GM19328 (cell line): ENCODE data around the gene PHETA1.
"Not testable (repeated sequence)": the region's sequence is repeated elsewhere in the genome, so short reads cannot be mapped to it uniquely, and the experiment has no call there.

Source experiments
- ATAC-seq: cut with Tn5 transposase; IDR thresholded peaks from one replicate; pipeline ENCODE4 v1.9.1; 2021; ENCODE audit warnings: mild to moderate bottlenecking, moderate library complexity; ENCODE audit not compliant: unreplicated experiment

PHETA1 gene

GRCh38 chr12:111405859-111406473 lies 37.1 kb upstream of the PHETA1 start, which contains the start of gene SH2B3:
Gene SH2B3 (plus strand): TSS chr12:111405923. CDS start chr12:111418146, 12,223 bp downstream.
- ATAC-seq: peak; percentile 1

- peak; percentile 62 for ATAC-seq
These were observed 36.4 kb upstream of the PHETA1 start for GRCh38 chr12:111405149-111405858.

- no peak for ATAC-seq
These were observed 35.7 kb upstream of the PHETA1 start for GRCh38 chr12:111404362-111405148.

DNA sequence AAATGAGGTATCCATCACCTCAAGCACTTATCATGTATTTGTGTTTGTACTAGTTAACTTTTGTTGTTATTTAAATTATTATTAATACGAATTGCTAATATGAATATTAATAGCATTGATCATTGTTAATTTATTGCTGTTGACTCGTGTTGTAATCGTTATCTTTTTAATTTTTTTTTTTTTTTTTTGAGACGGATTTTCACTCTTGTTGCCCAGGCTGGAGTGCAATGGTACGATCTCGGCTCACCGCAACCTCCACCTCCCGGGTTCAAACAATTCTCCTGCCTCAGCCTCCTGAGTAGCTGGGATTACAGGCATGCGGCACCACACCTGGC lies 33.6 kb upstream of the PHETA1 start:
- ATAC-seq: not testable (repeated sequence)

DNA sequence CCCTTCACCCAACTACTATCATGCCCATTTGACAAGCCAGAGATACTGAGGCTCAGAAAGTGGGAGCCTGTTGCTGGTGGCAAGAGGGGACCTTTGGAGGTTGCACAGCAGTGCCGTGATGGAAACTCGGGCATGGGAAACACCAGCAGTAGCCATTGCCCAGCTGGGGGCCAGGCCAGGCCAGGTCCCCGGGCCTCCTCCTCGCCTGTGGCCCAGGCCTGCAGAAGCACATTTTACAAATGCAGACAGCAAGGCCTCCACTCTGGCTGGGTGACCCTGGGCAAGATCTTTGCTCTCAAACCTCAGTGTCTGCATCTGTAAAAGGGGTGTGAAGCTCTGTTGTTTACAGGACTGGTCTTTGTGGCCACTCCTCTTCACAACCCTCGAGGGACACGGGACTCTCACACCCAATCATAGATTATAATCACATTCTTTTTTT lies 32.3 kb upstream of the PHETA1 start:
- ATAC-seq: no peak

DNA sequence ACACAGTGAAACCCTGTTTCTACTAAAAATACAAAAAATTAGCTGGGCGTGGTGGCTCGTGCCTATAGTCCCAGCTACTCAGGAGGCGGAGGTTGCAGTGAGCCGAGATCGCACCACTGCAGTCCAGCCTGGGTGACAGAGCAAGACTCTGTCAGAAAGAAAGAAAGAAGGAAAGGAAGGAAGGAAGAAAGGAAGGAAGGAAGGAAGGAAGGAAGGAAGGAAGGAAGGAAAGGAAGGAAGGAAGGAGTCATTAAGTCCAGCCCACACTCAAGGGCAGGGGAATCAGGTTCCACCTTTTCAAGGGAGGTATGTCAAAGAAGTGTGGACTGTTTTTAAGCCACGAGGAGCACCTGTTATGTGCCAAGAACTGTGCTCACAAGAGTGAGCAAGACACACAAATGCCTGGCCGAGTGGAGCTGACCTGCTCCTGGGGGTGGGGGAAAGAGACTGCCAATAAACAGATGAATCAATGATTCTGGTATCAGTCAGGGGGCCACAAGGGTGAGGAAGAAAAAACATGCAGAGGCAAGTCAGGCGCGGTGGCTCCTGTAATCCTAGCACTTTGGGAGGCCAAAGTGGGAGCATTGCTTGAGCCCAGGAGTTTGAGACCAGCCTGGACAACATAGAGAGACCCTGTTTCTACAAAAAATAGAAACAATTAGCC lies 31.0 kb upstream of the PHETA1 start:
- not testable (repeated sequence) for ATAC-seq

- ATAC-seq: no peak
These were observed 29.6 kb upstream of the PHETA1 start for GRCh38 chr12:111398530-111398929.

DNA sequence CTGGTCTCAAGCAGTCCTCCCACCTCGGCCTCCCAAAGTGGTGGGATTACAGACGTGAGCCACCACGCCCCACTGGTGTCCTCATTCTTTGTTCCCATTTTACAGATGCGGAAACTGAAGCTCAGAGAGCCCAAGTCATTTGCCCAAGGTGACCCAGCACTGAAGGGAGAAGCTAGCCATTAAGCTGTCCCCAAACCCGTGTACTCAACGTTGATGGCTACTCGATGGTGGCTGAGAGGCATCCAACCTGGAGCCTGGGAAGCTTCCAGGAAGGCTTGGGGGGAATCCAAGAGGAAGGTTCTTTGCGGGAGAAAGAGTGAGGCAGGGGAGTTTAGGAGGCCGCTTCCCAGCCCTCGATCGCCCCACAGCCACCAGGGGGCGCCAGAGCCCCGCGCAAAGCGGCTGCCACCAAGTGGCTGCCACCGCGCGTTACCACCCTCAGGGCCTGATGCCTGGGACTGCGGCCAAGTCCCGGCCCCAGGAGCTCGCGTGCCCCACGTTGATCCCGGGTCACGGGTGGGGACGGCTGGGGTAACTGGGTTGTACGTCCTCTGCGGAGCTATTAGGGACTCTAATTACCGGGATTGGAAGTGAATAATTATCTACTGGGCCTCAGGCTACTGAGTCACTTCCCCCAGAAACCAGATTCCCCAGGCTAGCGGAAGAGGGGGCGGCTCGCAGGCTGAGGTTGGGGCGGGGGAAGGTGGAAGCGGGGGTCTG lies 28.0 kb upstream of the PHETA1 start:
- ATAC-seq: peak; percentile 73

DNA sequence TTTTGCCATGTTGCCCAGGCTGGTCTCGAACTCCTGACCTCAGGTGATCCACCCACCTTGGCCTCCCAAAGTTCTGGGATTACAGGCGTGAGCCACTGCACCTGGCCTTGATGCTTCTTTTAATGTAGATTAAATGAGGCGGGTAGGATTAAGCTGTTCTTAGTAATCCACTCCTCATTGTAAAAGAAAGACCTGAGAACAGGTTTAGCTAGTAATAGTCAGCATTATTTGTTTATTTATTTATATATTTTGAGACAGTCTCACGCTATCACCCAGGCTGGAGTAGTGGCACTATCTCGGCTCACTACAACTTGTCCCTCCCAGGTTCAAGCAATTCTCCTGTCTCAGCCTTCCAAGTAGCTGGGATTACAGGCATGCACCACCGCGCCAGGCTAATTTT lies 27.4 kb upstream of the PHETA1 start:
- ATAC-seq: not testable (repeated sequence)

DNA sequence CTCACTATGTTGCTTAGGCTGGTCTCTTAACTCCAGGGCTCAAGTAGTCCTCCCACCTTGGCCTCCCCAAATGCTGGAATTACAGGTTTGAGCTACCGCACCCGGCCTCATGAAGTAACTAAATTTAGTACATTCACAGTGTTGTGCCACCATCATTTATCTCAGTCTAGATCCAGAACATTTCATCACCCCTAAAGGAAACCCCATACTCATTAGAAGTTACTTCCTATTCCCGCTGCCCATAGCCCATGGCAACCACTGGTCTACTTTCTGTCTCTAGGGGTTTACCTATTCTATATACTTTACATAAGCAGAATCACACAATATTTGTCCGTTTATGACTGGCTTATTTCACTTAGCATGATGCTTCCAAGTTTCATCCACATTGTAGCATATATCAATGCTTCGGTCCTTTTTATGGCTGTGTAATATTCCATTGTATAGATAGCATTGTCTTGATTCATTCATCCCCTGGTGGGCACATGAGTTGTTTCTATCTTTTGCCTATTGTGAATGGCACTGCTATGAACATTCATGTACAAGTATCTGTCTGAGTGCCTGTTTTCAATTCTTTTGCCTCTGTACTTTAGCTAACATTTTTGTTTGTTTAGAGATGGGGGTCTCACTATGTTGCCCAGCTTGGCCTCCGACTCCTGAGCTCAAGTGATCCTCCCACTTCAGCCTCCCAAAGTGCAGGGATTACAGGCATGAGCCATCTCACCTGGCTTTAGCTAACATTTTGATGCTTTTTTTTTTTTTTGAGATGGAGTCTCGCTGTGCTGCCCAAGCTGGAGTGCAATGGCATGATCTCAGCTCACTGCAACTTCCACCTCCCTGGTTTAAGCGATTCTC lies 26.7 kb upstream of the PHETA1 start:
- ATAC-seq: no peak

GRCh38 chr12:111394480-111394879 lies 25.6 kb upstream of the PHETA1 start:
- ATAC-seq: no peak

- no peak for ATAC-seq
These were observed 24.9 kb upstream of the PHETA1 start for GRCh38 chr12:111393700-111394300.

DNA sequence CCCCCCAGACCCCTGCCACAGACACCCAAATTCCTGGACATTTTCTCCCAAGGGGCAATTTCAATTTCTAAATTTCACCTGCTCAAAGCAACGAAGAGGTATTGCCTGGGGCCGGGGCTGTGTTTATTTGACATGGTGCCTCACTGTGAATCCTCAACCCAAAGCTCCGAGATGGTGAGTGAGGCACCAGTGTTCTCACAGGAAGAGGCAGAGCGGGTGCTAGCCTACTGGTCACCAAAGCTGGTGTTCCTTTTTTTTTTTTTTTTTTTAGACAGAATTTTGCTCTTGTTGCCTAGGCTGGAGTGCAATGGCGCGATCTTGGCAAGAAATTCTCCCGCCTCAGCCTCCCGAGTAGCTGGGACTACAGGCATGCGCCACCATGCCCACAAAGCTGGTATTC lies 22.0 kb upstream of the PHETA1 start:
- no peak for ATAC-seq

- no peak for ATAC-seq
These were observed 20.7 kb upstream of the PHETA1 start for GRCh38 chr12:111389635-111390034.

DNA sequence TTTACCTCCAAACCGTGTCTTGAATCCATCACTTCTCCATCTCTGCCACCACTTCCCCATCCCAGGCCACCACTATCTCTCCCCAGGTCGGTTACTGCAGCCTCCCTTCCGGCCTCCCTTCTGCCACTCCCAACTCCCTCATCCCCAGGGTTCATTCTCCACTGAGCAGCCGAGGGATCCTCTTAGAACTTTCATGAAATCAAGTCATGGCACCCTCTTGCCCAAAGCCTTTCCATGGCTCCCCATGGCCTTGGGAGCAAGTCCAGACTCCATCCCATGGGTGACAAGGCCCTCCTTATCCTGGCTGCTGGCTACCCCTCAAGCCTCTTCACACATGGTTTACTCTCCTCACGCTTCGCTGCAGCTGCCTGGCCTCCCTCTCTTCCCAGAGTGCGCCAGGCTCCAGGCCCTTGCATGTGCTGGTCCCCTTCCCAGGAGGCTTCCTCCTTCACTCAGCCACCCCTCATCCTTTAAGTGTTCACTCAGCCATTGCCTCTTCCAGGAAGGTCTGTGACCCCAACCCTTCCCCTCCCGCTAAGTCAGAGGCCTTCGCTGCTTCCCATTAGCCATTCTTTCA lies 18.9 kb upstream of the PHETA1 start:
- no peak for ATAC-seq

DNA sequence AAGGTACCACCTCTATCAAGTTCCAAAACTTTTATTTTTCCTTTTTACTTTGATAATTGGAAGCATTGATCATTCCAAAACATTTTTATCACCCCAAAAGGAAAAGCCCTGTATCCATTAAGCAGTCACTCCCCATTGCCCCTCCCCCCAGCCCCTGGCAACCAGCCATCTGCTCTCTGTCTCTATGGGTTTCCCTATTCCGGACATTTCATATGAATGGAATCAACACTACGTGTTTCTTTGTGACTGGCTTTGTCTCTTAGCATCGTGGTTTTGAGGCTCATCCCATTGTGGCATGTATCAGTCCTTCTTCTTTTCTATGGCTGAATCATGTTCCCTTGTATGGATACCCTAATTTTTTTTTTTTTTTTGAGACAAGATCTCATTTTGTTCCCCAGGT lies 18.0 kb upstream of the PHETA1 start:
- ATAC-seq: no peak

DNA sequence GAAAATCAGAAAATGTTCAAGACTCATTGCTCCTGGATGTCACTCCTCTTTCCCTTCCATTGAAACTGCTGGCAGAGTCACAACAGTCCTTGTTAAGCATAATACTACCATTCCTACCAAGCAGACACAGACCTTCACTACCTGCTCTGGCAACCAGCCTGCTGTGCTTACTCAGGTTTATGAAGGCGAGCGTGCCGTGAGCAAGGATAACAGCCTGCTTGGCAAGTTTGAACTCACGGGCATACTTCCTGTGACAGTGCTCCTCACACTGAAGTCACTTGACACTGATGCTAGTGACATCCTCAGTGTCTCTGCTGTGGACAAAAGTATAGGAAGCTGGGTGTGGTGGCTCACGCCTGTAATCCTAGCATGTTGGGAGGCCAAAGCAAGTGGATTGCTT lies 15.7 kb upstream of the PHETA1 start:
- no peak for ATAC-seq

DNA sequence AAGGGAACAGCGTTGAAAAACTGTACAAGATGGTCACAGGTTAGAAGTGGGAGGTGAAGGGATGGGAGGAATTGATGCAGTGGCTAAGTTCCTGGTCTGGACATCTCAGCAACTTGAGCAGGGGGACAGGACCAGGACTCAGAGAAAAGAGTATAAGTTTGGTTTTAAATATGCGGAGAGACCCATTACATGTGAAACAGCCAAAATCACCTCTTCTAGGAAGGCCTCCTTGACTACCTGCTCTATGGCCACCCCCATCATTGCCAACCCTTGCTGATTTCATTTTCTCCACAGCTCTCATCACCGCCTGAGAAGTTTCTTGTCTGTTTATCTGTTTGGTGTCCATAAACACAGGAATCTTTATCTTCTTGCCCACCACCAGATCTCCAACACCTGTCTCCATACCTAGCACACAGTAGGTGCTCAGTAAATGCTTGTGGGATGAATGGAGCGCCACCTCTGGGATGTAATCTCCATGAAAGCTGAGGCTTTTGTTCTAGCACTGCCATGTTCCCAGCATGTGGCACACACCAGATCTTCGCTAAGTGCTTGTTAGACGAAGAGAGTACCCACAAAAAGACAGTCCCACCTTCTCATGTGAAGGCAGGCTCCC lies 11.2 kb upstream of the PHETA1 start:
- no peak for ATAC-seq

- ATAC-seq: no peak
These were observed 8.5 kb upstream of the PHETA1 start for GRCh38 chr12:111377440-111377839.
